Bronchial epithelial cell (primary cell): ENCODE results near the gene RPS17. TPM values are rescaled to one million over a fixed set of nuclear protein-coding genes. Genes with fewer than 3 reads are reported as not detected.

Experiments
- DNase-seq: peaks from one replicate; pipeline ENCODE4 v3.0.0-alpha.2; 2010; ENCODE audit warnings: low read depth
- FAIRE-seq: peaks from 2 replicates; lab custom pipeline; 2011; peaks lifted over from hg19 to GRCh38; lab: Jason Lieb, UNC
- H3K27me3 ChIP-seq: 2 replicates; pipeline ENCODE4 v1.5.1; 2011; ENCODE audit warnings: low read length; ENCODE audit not compliant: control insufficient read depth, insufficient read depth
- H3K36me3 ChIP-seq: 2 replicates; pipeline ENCODE4 v1.5.1; 2011; ENCODE audit warnings: low read length; ENCODE audit not compliant: control insufficient read depth, insufficient read depth
- H3K4me3 ChIP-seq: 2 replicates; pipeline ENCODE4 v1.5.1; 2011; ENCODE audit warnings: mild to moderate bottlenecking, low read depth, low read length, control low read depth
- CTCF ChIP-seq: IDR thresholded peaks from 2 replicates; pipeline ENCODE4 v1.5.1; 2011; ENCODE audit warnings: mild to moderate bottlenecking, moderate library complexity, low read length, control low read depth, inconsistent platforms; ENCODE audit not compliant: insufficient read depth, severe bottlenecking
- total RNA-seq: library from RNA; depleted of rRNA; stranded (reverse); fragments of >200 nt; gene quantifications from 2 replicates; pipeline ENCODE4 v1.2.1, GENCODE V29; 2014

Gene RPS17
- total RNA-seq, 1 donor from 2014 or later, result 1,868 TPM

GRCh38 chr15:82553846-82554245 is 13.6 kb upstream of the RPS17 start:
- no peak for DNase-seq
- no peak for FAIRE-seq
- H3K36me3 ChIP-seq, result no peaks in the 10 kb centered on the region
- H3K27me3 ChIP-seq, result peaks cover 4% of the 10 kb centered on the region
- no peak overlapping the region for H3K4me3 ChIP-seq
- no peak for TF ChIP-seq CTCF

- no peak for DNase-seq
- Histone ChIP-seq H3K36me3 (no peaks in the 10 kb centered on the region), H3K27me3 (peaks cover 4% of the 10 kb centered on the region), H3K4me3 (no peak overlapping the region)
- FAIRE-seq, result no peak
- TF ChIP-seq CTCF, result no peak
Measured at GRCh38 chr15:82552861-82553260, 12.6 kb upstream of the RPS17 start.

- no peaks in the 10 kb centered on the region for H3K36me3 ChIP-seq
- no peak for TF ChIP-seq CTCF
- DNase-seq (peak; percentile 58), FAIRE-seq (no peak)
- H3K27me3 ChIP-seq, result peaks cover 4% of the 10 kb centered on the region
- H3K4me3 ChIP-seq, result no peak overlapping the region
Measured at GRCh38 chr15:82551646-82552247, 11.5 kb upstream of the RPS17 start.

- no peak for TF ChIP-seq CTCF
- DNase-seq (no peak), FAIRE-seq (no peak)
- Histone ChIP-seq H3K36me3 (no peaks in the 10 kb centered on the region), H3K4me3 (no peak overlapping the region), H3K27me3 (peaks cover 7% of the 10 kb centered on the region)
Measured at GRCh38 chr15:82549199-82549665, 9.0 kb upstream of the RPS17 start.

GRCh38 chr15:82548700-82549099 is 8.4 kb upstream of the RPS17 start:
- no peak for TF ChIP-seq CTCF
- no peak for FAIRE-seq
- peaks cover 7% of the 10 kb centered on the region for H3K27me3 ChIP-seq
- no peak overlapping the region for H3K4me3 ChIP-seq
- no peaks in the 10 kb centered on the region for H3K36me3 ChIP-seq
- DNase-seq, result no peak

GRCh38 chr15:82545478-82545877 is 5.2 kb upstream of the RPS17 start:
- DNase-seq, result no peak
- no peaks in the 10 kb centered on the region for H3K36me3 ChIP-seq
- no peak overlapping the region for H3K4me3 ChIP-seq
- H3K27me3 ChIP-seq, result peaks cover 5% of the 10 kb centered on the region
- no peak for TF ChIP-seq CTCF
- no peak for FAIRE-seq
